ENCODE measurements around the gene MAF.

The MAF gene

DNA sequence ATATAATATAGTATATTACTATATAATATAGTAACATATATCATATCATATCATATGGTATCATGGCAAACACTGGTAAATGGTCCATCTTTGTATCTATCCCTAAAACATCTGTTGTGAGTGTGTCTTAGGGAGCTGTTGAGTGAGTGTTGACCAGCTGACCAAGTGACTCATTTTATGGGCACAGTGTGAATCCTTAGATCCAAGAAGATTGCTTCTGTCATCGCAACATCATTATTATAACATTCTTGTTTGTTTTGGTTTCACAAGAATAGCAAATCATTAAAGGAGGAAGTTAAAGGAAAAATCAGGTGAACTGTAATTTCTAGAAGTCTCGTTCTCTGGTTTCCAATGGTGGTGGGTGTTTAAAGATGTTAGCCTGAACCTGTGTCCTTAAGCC lies 11.7 kb upstream of the MAF start:
- DNase-seq (ENCODE audit: low read depth), result no peak

DNA sequence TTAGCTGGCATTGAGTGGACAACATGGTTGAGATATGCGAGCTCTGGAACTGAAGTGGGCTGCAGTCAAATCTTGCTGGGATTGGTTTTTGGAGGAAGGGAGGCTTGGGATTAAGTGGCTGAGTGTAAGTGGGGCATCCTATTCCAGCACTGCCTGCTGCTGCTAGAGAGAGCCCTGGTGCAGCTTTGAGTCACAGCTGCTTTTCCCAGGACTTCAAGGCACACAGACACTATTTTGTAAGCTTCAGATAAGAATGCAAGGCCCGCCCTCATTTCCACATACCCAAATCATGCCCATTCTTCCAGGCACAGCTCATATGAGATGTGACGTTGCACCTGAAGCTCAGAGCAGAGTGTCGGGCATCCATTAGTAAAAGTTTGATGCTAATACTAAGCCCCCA lies 10.2 kb upstream of the MAF start:
- DNase-seq (ENCODE audit: low read depth), result no peak

DNA sequence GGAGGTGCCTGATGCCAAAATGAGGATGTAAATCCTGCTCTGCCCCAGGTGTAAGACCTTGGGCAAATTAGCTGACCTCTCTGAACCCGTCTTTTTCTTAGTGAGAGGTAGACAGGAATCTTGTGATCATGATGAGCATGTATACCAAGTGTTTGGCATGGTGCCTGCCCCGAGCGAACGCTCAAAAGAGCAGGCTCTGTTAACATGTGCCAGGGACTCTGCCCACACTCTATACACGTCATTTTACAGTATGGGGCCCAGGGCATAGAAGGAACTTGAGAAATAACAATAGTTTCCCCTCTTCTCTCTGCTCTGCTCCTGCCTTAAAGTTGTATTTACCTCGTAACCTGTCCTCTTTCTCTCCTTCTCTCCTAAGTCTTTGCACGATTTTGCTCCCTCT lies 9.3 kb upstream of the MAF start:
- DNase-seq (ENCODE audit: low read depth), result no peak

DNA sequence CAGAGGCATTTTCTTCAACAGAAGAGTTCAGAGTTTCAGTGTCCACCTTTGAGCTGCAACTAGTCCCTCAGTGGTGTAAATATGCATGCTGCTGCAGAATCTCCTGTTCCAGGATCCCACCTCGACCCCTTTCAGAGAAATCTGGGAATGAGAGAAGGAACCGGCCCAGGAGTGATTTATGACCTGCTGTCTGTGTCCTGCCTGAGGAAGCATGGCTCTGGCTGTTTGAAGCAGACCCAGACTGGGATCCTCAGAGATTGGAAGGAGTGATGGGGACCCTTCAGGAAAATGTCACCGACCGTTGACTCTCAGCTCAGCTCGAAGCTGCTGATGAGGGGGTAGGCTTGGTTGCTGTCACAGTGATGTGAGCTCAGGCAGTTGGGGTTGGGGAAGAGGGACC lies 8.4 kb upstream of the MAF start:
- no peak for DNase-seq (ENCODE audit: low read depth)

DNA sequence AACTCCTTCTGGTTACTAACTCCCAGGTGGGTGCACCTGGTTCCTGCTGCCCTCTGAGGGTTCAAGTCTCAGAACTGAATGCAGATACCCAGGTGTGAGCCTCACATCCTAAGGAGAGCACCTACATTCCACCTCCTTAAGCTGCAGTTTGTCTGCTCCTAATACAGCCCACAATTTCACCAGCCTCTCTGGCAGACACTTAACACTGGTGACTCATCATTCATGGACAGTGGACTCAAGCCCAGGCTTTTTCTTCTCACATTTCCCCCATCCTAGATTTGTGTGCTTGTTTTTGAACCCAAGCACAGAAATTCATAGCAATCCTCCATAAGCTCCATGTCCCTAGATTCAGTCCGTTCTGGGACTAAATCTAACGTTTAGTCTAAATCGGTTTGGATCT lies 7.0 kb upstream of the MAF start:
- DNase-seq (ENCODE audit: low read depth), result peak; percentile 57

DNA sequence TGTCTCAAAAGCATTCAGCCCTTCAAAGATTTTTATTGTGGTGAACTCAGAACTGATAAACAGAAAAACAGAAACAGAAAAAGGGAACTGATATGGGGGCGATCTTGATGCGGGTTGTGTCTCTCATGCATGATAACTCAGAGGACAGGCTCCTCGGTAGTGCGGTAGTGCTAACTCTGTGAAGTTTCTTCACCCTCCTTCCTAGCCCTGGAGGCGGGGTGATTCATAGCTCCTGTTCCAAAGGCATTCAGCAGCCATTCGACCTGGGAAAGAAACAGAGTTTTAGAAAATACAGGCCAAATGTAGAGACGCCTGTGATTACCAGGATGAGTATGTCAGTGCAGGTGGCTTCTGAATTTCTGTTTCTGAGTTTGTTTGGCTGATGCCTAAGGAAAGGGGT lies 5.5 kb upstream of the MAF start:
- no peak for DNase-seq (ENCODE audit: low read depth)

DNA sequence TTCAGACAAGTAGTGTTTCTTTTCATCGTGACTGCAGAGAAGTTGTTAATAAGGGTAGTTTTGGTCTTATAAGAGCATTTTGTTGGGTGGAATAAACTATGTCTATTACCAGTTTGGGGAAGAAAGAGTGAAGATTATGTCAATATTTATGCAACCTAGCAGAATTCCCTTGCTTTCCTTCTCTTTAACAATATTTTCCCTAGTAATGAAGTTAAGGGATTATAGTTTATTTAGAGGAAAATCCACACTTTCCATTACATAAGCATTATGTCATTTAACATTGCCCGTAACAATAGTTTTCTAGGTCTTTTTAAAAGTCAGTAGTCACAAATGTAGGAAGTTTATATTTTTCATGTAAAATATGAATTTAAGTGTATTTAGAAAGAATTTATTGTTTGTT lies 2.5 kb upstream of the MAF start:
- no peak for DNase-seq (ENCODE audit: low read depth)

DNA sequence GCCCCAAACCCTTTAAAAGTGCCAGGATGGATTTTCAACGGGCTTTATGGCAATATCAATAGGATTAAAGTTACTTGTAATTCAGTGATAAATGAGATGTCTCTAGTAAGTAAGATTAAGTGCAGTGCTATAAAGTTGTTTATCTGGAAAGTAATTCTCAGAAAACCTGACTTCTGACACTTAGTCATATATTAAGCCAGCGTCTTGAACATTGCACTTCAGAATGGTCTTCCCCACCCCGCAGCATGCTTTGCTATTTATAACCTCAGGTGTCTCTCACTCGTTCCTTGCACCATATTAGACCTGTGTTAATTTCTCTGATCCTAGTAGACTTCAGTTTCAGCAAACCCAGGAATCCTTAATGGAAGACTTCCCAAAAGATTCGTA lies 2.1 kb upstream of the MAF start:
- no peak for DNase-seq (ENCODE audit: low read depth)

DNA sequence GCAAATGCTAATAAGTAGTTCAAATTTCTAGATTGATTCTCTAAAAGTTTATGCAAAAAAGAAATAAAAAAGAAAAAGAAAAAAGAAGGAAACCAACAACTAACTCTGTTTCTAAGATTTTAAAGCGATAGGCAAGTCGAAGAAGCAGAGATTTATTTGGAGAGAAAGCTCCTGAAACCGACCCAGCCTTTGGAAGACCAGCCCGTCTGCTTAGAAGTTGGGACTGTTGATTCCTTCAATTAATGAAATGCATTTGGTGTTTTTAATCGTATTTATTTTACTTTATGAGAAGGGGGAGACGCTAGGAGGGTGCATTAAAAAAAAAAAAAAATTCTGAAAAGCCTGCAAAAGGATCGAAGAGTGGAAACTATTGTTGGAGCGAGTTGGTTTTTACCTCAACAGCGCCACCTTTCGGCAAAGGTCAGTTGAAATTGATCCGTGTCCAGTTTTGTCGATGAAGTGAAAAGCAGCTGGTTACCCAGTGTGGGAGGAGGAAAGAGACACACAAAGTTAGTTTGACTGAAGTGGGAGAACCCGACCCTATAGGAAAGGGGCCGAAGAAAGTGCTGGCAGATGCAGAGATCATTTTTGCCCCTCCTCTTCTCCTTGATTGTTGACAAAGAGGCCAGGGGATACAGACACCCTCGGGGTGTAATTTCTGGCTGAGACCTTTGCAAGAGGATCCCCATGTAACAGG lies 1.5 kb upstream of the MAF start:
- DNase-seq (ENCODE audit: low read depth), result peak; percentile 68

DNA sequence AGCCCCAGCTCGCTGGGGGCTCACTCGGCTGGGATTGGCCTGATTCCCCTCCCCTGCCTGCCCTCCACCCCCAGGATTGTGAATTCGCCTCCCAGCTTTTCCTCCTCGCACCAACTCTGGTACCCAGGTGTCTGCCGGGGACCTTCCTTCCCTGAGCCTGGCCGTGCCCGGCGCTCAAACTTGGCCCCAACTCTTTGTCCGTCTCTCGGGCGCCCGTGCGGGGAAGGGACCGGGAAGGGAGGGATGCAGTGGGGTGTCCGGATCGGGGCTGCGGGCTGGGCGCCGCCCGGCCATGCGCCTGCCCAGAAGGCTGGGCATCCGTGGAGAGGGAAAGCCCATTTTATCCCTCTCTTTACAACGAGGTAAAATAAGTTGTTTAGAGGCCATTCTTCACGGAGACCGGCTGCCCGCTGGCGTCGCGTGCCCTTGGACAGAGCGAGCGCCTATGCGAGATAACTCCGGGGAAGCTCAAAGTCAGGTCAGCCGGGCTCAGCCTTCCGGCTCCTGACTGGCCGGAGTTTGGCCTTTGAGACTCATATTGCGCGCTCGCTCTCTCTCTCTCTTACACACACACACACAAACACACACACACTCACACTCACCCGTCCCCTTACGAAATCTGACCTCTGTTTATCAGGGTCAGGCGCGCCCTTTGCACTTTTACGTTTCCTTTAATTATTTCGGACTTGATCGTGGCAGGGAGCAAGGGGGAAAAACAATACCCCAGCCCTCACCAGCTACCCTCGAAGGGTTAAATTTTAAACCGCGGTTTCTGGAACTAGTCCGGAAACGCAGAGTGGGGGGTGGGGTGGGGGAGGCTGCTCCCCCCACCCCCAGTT lies 774 bp upstream of the MAF start:
- peak; percentile 29 for DNase-seq (ENCODE audit: low read depth)

DNA sequence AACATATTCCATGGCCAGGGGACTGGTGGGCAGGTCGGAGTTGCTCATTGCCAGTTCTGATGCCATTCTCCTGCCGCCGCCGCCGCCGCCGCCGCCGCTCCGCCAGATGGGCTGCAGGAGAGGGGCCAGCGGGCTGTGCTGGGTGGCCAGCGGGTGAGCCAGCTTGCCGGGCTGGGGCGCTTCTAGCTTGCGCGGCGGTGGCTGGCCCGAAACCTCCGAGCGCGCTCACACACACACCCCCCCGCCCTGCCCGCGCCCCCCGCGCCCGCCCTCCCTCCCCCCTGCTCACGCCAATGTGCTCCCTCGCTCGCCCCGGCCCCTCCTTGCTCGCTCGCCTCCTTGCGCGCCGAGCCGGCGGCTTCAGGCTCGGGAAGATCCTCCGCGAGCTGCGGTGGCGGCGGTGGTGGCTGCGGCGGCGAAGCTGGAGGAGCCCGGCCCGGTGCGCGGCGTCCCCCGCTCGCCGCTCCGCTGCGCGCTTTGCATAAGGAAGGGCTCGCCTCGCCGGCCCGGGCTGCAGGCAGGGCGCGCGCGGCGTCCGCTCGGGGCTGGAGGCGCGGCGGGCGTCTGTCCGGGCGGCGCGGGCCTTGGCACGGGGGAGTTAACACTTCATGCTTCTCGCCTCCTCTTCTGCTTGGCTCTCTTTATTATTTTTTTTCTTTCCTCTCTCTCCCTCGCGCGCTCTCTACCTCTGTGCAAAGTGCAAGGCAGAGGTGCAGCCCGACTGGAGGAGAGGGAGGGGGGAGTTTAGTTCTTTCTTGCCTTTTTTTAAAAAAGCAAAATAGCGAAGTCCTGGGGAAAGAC lies 500 bp downstream of the MAF start:
- DNase-seq (ENCODE audit: low read depth), result peak; percentile 55

DNA sequence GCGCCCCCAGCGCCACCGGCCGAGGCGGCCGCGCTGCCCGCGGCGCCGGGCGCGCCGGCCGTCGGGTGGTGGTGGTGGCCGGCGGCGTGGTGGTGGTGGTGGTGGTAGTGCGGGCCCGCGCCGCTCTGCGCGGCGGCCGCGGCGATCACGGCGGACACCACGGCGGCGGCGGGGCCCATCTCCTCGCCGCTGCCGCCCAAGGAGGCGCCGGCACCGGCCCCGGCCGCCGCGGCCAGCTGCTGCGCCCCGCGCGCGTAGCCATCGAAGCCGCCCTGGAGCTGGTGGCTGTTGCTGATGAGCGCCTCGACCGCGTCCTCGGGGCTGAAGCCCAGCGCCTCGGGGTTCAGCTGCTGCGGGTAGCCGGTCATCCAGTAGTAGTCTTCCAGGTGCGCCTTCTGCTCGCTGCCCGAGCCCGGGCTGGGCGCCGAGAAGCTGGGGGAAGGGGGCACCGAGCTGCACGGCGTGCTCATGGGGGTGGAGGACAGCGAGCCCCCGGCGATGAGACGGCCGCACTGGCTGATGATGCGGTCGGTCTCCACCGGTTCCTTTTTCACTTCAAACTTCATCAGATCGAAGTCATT lies 1.2 kb downstream of the MAF start:
- peak; percentile 21 for DNase-seq (ENCODE audit: low read depth)

DNA sequence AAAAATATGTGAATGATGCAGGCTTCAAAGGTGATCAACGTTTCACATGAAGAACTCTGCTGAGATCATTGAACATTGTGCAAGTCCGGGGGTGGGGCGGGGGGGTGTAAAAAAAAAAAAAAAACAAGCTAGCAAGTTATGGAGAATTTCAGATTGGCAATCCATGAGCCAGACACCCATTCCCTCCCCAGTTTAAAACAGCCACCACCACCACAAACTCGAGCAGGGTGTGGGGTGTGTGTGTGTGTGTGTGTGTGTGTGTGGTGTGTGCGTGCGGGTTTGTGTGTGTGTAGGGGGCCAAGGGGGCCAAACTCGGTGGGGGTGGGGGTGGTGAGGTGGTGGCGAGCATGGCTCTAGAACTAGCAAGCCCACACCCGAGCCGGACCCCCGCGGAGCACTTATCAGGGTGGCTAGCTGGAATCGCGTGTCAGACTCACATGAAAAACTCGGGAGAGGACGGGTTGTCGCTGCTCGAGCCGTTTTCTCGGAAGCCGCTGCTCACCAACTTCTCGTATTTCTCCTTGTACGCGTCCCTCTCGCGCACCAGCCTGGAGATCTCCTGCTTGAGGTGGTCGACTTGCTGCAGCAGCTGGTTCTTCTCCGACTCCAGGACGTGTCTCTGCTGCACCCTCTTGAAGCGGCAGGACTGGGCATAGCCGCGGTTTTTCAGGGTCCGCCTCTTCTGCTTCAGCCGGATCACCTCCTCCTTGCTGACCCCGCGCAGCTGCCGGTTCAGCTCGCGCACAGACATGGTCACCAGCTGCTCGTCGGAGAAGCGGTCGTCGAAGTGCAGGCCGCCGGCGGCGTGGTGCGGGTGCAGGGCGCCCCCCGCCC lies 2.0 kb downstream of the MAF start:
- DNase-seq (ENCODE audit: low read depth), result peak; percentile 33

DNA sequence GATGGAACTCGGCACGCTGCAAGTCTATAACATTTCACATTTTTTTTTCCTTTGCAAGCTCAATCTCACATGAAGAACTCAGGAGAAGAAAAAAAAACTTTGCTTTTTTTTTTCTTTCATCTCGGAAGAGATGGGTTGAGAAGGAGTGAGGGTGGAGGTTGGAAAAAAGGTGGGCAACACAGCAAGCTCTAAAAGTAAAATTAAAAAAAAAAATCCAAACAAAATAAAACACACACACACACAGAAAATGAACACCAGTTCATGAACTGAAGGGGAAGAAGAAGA lies 2.5 kb downstream of the MAF start:
- no peak for DNase-seq (ENCODE audit: low read depth)

DNA sequence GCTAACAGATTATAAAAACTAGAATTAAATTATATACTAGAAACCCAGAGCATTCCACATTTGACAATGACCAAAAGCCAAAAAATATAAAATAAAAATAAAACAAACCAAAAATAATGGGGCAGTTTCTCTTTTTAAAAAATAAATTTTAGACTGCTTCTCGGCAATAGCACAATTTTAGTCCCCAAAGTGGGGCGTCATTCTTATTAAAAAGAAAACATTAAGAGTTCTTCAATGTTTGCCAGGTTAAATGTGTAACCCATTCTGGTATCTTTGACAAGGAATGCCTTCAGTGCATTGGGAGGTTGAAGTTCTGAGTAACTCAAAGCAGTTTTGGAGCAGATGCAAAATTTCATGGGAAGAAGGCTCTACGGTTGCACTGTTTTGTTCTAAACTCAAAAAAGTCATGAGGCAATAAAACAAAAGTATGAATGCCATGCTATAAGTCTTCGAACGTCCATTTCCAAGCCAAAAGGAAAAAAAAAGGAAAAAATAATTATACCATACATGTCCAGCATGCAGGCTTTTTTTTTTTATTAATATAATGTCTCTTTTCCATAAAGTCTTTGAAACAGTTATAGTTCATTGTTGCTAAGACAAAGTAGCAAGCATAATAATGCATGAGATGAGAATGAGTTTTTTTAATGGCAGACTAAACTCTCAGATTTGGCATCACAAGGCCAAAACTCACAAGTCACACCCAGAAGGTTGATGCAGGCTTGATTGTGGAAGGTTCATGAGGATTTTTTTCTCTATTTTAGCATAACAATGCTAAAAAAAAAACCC lies 3.1 kb downstream of the MAF start:
- no peak for DNase-seq (ENCODE audit: low read depth)

DNA sequence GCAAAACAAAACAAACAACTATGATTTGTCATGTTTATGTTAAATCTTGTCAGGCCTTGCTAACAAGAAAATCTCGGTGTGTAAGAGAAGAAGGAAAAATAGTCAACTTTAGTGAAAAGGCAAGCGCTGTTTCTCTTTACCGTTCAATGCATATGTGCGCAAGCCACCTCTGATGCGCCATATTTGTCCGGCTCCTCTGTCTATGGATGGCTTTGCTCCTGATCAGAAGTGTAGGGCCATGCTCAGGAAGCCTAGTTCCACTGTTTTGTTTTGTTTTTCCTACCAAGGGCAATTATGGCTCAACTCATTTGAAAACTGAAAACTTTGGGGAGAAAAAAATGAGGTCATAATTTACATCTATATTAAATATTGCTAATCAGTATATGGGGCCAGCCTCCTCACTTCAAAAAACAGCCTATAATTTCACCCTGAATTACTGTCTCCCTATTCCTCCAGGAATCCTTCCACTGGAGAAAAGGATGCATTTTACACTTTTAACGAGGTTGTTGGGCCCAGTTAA lies 4.5 kb downstream of the MAF start:
- no peak for DNase-seq (ENCODE audit: low read depth)

DNA sequence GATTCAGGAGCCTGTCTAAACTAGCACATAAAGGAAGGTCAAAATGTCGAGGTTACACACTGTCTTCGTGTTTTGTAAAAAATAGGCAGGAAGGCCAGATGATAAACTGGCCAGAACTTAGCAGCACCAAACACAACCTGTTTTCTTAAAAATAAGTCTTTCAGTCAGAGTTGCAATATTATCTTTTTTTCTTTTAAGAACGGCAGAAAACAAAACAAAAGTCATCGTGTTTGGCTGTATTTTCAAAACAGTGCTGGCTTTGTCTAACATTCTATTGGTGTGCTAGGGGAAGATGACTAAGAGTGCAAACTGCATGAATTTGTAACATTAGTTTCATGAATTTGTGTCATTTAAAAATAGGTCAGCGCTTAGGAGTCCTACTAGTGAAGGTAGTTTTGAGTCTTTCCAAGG lies 5.3 kb downstream of the MAF start:
- no peak for DNase-seq (ENCODE audit: low read depth)

DNA sequence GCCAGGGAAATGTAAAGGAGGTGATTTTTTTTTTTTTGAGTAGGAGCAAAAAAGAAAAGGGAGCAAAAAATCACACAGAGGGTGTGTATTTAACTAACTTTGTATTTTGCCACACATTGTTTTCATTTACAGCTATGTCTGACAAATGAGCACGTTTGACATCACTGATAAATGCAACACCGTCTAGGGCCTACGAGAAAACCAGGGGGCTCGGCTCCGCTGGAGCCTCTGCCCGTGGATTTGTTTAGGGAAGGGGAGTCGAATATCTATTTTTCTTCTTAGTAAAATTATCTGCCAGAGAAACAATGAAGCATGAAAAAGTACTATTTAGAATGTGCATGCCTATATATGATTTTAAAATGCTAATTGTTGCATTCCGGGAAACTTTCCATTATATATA lies 6.8 kb downstream of the MAF start:
- no peak for DNase-seq (ENCODE audit: low read depth)

DNA sequence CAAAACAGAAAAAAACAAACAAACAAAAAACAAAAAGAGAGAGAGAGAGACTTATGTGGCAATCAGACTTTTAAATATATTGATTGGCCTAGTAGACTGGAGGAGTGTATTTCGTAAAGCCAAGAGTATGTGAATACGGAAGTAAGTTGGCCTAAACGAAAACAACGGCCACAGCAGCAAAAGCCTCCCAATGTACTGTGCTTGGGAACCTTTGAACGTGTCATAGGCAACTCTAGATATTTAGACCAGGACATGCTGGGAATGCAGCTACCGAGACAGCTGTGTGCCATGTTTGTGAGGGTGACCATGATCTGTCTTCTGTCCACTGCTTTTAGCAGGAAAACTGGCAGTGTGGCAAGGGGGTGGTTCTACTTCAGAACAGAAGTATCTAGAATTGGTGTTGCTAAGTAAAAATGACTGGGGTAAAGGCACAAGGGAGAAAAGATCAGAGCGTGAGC lies 7.4 kb downstream of the MAF start:
- no peak for DNase-seq (ENCODE audit: low read depth)

DNA sequence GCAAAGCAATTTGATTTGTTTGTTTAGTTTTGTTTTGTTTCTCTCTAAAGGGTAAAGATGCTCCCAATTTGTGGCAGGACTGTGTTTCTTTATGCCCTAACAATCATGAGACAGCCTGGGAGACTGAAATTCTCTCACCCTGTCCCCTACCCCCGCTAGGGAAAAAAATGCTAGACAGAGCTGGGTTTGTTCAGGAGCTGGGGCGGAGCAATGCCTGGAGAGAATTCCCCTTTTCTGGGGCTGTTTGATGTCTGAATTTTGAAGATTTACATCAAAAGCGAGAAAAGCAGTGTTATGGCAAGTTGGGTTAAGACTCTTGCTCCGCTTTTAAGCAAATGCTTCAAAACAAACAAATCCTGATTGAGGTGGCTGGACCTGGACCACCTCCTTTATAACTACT lies 8.4 kb downstream of the MAF start:
- DNase-seq (ENCODE audit: low read depth), result no peak

DNA sequence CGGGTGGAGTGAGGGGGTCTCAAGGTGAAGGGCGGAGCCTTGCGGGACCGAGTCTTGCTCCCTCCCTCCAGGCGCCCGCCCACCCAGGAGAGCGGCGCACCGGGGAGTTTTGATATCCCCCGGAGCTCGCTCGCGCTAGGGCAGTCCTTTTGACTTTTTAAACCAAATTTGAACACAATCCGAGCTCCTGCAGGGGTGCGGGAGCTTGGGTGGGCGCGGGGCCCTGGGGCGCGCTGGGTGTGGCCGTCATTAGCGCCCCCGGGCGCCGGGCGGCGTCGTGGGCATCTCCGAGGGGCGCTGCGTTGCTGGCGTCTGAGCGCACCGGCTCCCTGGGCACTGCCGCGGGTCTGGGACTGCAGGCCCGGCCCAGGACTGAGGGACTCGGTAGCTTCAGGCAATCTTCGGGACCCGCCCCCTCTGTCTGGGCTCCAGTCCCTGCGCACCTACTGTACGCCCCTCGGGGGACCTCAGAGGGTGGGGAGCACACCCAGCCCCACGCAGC lies 10.9 kb downstream of the MAF start:
- DNase-seq (ENCODE audit: low read depth), result no peak

Measured in iris pigment epithelial cell (primary cell).